GM21737 (cell line): ENCODE measurements around the gene DUOXA2.
"Not testable (repeated sequence)": the region's sequence is repeated elsewhere in the genome, so short reads cannot be mapped to it uniquely, and the experiment has no call there.

Source experiments
- ATAC-seq: cut with Tn5 transposase; IDR thresholded peaks from one replicate; pipeline ENCODE4 v1.9.1; 2021; ENCODE audit warnings: mild to moderate bottlenecking, moderate library complexity; ENCODE audit not compliant: unreplicated experiment

The DUOXA2 gene

DNA sequence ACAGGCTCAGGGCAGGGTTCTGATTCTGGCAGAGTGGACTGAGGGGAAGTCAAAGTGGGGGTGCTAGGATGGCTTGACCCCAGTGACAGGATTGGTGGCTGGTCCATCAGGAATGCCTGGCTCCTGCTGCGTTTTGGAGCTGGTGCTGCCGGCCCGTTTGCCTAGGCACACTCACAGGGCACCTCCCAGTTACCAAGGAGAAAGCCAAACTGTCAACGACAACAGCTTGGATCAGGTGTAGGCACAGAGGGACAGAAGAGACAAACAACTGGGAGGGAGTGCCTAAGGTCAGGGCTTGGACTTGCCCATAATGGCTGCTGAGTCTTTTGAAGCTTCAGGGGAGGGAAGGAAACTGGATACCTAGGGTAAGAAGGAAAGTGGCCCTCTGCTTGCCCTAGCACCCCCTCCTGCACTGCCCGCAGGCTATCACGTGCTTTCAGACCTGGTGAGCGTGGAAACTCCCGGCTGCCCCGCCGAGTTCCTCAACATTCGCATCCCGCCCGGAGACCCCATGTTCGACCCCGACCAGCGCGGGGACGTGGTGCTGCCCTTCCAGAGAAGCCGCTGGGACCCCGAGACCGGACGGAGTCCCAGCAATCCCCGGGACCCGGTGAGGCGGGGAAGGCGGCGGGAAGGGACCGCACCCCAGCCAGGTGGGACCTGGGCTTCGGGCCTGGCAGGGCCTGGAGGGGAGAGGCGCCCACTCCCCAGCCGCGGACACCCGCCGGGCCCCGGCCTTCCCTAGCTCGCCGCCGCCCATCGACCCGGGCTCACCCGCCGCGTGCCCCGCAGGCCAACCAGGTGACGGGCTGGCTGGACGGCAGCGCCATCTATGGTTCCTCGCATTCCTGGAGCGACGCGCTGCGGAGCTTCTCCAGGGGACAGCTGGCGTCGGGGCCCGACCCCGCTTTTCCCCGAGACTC, 20.8 kb downstream of the DUOXA2 start:
- ATAC-seq = no peak

DNA sequence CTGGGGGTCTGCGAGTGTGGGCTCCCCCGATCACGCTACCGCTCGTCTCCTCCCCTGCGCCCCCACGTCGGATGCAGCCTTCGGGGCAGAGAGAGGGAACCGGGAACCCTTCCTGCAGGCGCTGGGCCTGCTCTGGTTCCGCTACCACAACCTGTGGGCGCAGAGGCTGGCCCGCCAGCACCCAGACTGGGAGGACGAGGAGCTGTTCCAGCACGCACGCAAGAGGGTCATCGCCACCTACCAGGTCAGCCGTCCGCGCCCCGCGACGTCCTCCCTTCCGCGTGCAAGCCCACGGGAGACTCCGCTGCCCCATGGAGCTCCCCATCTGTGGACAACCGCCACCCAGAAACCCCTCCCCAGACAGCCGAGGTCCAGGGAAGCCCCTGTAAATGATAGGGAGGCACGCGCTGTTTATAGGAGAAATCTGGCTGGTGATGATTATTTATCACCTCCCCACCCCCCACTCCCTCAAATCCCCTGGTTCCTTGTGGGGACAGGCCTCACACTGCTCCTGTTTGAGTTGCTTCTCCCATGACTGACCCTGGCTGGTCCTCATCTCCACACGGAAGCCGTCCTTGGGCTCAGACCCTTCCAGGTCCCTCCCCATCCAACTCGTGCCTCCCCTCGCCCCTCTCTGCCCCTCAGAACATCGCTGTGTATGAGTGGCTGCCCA, 21.7 kb downstream of the DUOXA2 start:
- not testable (repeated sequence) for ATAC-seq

DNA sequence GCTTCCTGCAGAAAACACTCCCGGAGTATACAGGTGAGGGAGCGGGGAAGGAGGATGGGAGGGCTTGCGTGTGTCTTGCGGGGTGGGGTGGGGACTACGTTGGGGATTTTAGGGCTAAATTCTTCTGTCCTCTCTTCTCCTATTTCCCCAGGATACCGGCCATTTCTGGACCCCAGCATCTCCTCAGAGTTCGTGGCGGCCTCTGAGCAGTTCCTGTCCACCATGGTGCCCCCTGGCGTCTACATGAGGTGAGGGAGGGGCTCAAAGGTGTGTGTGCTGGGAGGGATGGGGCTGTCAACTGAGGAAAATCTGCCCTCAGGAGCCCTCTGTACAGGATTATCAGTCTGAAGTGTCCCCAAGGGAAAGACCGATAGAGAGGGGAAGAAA, 22.2 kb downstream of the DUOXA2 start:
- no peak for ATAC-seq

DNA sequence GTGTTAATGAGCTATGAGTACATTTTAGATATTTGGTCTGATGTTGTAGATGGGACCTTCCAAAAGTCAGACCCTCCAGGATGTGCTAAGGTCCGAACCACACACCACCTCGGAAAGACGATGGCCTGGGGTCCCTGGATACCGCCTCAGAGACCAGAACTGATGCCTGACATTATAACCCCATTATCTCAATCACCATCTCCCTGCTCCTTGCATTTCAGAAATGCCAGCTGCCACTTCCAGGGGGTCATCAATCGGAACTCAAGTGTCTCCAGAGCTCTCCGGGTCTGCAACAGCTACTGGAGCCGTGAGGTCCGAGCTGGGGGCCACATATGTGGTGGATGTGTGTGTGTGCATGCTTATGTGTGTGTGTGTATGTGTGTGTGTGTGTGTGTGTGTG, 23.6 kb downstream of the DUOXA2 start:
- no peak for ATAC-seq

DNA sequence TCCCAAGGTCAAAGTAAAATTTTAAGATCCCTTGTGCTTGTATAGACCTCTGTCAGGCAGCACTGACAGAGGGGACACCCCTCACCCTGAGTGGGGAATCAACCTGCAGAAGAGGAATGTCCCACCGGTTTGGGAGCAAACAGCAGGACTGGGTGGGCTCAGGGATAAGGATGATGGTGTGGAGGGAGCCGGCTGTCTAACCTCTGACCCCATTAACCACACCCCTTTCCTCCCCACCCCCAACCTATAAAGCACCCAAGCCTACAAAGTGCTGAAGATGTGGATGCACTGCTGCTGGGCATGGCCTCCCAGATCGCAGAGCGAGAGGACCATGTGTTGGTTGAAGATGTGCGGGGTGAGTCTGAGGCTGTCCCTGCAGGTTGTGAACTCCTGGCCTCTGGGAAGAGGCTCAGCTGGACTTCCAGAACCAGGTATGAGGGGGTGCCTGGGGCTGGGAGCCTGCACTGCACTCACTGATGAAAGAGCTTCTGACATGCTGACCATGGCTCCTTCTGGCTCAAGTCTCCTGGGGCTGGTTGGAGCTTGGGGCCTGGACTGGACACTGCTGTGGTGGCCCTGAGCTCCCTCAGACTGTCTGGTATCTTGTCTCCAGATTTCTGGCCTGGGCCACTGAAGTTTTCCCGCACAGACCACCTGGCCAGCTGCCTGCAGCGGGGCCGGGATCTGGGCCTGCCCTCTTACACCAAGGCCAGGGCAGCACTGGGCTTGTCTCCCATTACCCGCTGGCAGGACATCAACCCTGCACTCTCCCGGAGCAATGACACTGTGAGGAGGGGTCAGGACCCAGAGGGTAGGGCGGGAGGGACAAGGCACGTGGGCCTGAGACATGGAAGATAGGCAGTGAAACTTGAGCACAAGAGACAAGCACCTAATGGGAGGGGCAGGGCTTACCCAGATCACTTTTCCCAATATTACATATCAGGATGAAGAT, 25.0 kb downstream of the DUOXA2 start:
- no peak for ATAC-seq

DNA sequence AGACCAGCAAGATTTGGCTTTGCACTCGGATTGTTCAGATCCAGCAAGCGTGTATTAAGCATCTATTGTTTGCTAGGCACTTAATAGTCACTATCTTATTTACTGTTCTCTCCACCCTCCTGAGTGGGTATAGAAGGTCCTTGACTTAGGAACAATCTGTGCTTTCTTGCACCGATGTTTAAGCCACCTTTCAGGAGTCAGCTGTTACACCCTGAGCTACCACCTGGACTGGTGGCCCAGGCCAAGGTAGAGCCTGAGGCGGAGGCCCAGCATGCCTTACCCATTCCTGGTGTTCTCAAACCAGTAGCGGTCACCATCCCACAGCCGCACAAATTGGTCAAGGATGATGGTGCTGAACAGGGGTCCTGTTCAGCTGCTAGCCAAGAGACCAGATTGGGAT, 25.6 kb downstream of the DUOXA2 start:
- no peak for ATAC-seq

DNA sequence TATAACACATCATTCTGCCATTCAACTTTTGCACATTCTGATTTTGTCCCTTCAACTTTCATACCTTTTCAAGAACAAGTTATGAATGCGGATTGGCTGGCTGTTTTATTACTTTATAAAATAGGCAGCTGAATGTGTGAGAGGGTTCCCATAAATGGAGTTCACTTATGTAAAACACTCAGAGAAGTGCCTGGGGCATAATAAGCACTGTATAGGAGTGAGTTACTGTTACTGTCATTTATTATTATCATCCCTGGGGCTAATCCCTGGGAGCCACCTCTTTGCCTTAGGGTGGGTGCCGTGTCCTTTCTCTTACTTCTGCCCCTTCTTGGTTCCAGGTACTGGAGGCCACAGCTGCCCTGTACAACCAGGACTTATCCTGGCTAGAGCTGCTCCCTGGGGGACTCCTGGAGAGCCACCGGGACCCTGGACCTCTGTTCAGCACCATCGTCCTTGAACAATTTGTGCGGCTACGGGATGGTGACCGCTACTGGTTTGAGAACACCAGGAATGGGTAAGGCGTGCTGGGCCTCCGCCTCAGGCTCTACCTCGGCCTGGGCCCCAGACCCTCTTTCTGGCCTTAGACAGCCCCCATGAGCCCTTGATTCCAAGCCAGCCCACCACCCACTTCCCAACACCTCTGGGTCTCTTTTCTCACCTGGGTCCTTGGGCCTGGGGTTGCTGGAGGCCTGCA, 26.6 kb downstream of the DUOXA2 start:
- no peak for ATAC-seq

DNA sequence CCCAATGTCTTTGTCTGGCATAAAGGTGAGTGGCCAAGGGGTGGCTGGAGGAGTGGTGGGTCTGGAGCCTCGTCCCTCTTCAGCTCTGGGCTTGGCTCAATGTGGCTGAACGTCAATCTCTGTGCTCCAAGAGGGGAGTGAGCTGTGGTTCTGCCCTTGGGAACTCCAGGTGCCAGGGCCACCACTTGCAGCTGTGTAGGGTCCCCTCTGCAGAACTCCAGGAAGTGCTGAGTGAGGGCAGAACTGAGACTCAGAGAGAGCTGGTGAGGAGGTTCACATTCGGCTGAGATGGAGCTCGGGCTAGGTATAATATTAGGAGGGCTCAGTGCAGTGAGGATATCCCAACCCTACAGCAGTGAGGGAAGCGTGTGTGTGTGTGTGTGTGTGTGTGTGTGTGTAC, 27.3 kb downstream of the DUOXA2 start:
- ATAC-seq = no peak

DNA sequence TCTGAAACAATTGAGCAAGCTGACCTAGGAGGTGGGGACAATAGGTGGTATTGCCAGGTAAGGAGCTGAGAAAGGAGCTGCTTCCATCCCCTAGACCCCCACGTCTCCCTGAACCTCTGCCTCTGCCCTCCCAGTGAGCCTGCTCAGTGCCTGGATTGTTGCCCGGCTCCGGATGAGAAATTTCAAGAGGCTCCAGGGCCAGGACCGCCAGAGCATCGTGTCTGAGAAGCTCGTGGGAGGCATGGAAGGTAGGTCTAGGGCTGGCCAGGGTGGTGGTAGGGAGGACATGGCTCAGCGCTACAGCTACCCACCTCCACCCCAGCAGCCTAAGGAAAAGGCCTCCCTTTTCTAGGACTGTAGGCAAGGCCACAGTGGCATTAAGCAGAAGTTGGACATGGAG, 28.9 kb downstream of the DUOXA2 start:
- no peak for ATAC-seq

DNA sequence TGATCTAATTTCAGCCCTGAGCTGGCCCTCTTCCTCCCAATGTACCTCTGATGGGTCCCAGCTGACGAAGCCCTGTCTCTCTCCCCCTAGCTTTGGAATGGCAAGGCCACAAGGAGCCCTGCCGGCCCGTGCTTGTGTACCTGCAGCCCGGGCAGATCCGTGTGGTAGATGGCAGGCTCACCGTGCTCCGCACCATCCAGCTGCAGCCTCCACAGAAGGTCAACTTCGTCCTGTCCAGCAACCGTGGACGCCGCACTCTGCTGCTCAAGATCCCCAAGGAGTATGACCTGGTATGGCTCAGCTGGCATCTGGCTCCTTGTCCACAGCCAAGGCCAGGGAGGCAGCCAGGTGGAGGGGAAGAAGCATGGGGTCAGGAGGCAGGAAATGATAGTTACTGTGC, 29.8 kb downstream of the DUOXA2 start:
- no peak for ATAC-seq

DNA sequence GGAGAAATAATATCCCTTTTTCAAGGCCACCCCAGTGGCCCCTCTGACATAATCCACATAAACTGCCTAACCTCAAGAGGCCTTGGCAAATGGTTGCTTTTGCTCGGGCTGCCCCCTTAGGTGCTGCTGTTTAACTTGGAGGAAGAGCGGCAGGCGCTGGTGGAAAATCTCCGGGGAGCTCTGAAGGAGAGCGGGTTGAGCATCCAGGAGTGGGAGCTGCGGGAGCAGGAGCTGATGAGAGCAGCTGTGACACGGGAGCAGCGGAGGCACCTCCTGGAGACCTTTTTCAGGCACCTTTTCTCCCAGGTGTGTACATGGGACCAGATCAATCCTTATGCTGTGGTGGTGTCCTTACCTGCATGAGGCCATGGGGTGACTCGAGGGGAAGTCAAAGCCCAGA, 30.6 kb downstream of the DUOXA2 start:
- ATAC-seq = no peak

DNA sequence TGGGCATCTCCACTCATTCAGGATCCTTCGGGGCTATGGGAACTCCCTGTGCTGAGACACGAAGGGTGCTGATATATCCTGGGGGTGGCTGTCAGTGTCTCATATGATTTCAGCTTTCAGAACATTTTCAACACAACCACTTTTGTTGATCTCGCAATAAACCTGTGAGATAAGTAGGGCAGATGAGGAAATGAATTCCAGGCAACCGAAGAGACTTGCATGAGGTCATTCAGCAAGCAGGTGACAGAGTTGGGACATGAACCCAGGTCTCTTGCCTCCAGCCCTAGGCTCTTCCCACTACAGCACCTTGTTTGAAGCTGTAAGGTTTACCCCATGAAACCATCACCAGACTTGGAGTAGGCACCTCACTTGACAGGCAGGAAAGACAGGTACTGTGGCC, 32.3 kb downstream of the DUOXA2 start:
- ATAC-seq = no peak

DNA sequence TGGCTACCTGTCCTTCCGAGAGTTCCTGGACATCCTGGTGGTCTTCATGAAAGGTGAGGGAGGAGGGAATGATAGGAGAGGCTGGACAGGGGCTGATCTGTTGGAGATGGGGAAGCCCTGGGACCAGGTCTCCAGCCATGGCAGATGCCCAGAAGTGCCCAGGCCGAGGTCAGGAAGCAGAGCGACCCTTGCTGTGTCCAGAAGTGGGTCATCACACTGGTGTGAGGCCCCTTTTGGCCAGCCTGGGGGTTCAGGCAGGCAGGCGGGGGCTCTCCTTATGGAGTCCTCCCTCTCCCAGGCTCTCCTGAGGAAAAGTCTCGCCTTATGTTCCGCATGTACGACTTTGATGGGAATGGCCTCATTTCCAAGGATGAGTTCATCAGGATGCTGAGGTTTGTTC, 33.5 kb downstream of the DUOXA2 start:
- no peak for ATAC-seq

DNA sequence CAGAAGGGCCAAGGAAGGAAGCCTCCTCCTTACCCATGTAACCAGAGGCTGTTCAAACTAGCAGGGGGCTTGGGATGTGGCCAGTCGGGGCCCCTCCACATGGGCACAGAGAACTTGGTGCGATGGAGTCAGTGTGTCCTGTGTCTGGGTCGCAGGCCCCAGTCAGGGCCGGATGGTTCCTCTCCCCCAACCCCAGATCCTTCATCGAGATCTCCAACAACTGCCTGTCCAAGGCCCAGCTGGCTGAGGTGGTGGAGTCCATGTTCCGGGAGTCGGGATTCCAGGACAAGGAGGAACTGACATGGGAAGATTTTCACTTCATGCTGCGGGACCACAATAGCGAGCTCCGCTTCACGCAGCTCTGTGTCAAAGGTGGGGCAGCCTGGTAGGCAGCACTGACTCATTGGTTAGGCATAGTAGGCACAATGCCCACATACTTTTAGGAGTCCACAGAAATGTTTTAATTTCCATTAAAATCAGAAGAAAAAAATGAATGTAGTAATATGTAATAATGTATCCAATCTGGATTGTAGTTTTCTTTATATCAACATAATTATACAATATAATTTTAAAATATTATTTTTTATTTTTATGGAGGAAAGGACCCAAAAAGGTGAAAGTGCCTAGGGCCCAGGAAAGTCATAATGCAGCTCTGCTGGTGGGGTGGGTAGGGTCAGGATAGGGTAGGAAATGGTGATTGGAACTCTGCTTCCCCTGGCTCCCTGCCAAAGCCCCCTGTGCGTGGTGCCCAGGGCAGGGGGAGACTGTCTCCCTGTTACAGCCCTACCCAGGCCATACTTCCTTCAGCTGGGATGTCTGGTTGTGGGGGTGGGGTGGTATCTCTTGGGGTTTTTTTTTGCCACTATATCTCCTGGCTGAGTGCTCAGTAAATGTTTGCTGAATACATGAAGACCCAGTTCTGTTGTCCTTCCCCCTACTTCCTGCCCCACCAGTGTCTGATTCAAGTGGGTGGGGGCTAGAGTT, 34.2 kb downstream of the DUOXA2 start:
- ATAC-seq = no peak

DNA sequence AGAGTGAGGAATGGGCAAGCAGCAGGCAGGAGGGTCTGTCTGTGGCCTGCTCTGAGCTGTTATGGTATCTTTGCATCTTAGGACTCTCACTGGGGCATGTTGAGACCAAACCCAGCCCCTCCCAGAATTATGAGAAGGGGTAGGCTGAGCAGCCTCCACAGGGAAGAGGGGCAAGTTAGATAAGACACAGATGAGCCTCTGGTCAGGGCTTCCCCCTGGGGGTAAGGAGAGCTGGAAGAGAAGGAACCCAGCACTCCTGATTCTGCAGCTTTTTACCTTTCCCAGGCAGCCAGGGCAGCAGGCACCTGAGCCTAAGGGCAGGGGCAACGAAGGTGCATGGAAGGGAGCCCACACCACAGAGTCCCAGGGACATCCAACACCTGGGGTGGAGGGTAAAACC, 34.9 kb downstream of the DUOXA2 start:
- ATAC-seq = no peak

DNA sequence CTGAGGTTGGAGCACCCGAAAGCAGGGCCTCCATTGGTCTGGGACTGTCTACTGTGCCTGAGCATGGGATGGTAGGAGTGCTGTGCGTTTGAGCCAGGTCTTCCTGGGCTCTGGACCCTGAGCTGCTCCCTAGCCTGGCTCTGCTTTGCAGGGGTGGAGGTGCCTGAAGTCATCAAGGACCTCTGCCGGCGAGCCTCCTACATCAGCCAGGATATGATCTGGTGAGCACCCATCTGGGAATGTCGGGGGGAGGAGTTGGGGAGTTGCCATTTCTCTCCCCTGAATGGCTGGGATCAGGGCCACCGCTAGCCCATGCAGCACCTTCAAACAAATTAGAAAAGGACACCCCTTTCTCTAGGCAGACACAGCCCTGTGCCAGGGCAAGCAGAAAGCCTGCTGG, 36.4 kb downstream of the DUOXA2 start:
- ATAC-seq = no peak

DNA sequence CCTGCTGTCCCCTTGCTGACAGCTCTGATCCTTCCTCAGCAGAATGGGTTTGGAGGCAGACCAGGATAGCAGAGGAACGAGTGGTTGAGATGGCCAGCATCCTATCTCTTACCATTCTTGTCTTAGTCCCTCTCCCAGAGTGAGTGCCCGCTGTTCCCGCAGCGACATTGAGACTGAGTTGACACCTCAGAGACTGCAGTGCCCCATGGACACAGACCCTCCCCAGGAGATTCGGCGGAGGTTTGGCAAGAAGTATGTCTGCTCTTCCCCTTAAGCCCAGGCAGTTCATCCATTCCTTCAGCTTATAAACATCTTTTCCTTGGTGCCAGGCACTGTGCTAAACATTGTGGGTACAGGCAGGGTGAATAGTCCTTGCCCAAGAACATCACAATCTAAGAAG, 36.9 kb downstream of the DUOXA2 start:
- ATAC-seq = no peak

DNA sequence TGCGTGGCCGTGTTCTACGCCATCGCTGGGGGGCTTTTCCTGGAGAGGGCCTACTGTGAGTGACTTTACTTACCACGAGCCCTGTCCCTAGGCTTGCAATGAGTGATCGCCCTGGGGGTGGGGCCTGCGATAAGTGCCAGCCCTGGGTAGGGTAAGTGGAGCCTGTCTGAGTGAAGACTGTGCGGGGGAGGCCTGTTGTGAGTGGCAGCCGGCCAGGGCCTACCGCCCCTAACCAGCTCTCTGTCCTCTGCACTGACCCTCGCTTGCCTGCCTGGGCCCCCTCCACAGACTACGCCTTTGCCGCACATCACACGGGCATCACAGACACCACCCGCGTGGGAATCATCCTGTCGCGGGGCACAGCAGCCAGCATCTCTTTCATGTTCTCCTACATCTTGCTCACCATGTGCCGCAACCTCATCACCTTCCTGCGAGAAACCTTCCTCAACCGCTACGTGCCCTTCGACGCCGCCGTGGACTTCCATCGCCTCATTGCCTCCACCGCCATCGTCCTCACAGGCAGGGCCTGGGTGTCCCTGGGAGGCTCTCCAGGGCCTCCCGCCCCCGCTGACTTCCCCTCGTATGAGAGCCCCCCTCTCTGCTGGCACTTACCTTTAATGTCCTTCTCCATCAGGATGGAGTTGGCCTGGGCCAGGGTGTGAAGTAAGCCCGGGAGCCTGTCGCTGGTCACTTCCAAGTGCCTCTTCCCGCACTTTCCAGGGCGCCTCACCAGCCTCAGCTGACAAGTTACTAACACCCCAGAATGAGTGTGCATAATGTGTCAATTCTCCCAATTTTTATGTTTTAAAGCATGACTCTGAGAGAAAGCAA, 38.1 kb downstream of the DUOXA2 start:
- no peak for ATAC-seq

DNA sequence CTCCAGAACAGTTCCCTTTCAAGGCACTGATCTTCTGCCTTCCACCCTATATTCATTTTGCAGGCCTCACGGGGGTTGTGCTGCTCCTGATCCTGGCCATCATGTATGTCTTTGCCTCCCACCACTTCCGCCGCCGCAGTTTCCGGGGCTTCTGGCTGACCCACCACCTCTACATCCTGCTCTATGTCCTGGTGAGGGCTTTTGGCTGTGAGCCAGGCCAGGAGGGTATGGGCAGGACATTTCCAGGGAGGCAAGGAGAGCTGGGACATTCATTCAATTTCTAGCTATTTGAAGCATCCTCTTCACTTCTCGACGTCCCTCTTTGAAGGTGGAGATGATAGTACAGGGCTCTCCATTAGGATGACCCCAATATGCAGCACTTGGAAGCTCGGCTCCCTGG, 41.6 kb downstream of the DUOXA2 start:
- no peak for ATAC-seq
